Neural cell (in vitro differentiated cells): ENCODE measurements around the gene NEUROG3. TPM values are rescaled to one million over a fixed set of nuclear protein-coding genes. Genes with fewer than 3 reads are reported as not detected.
A peak's percentile ranks its signal among the peaks of the same experiment; 100 is the strongest.

Experiments used
- H2AFZ ChIP-seq: fragments of 200-600, 300-800 bp; sonication (generic), shearing (Covaris generic); 2 replicates; pipeline ENCODE4 v1.6.0; 2014; ENCODE audit warnings: low read depth, mild to moderate bottlenecking, antibody characterized with exemption, low read length, moderate library complexity
- H3F3A ChIP-seq: fragments of 200-600 bp; shearing (Covaris generic); 2 replicates; pipeline ENCODE4 v1.6.1; 2016; ENCODE audit warnings: mild to moderate bottlenecking, moderate library complexity, mixed read lengths, antibody characterized with exemption, low read length; ENCODE audit not compliant: insufficient read depth, poor library complexity, severe bottlenecking
- H3K27ac ChIP-seq: fragments of 200-600, 300-800 bp; sonication (generic), shearing (Covaris generic); 2 replicates; pipeline ENCODE4 v1.5.1; 2014; ENCODE audit warnings: mild to moderate bottlenecking, low read length, moderate library complexity
- H3K27me3 ChIP-seq: fragments of 300-800, 200-600 bp; sonication (generic), shearing (Covaris generic); 2 replicates; pipeline ENCODE4 v1.6.0; 2014; ENCODE audit warnings: mild to moderate bottlenecking, low read depth, low read length, moderate library complexity; ENCODE audit not compliant: insufficient read depth
- H3K36me3 ChIP-seq: fragments of 300-800, 200-600 bp; sonication (generic), shearing (Covaris generic); 2 replicates; pipeline ENCODE4 v1.5.1; 2014; ENCODE audit warnings: mild to moderate bottlenecking, antibody characterized with exemption, low read length, moderate library complexity; ENCODE audit not compliant: insufficient read depth
- H3K4me2 ChIP-seq: fragments of 300-800, 200-600 bp; sonication (generic), shearing (Covaris generic); 2 replicates; pipeline ENCODE4 v1.6.0; 2014; ENCODE audit warnings: mild to moderate bottlenecking, low read length
- H3K4me3 ChIP-seq: fragments of 300-800, 200-600 bp; sonication (generic), shearing (Covaris generic); 2 replicates; pipeline ENCODE4 v1.5.1; 2014; ENCODE audit warnings: mild to moderate bottlenecking, low read length, moderate library complexity
- H3K79me2 ChIP-seq: fragments of 200-600 bp; shearing (Covaris generic); replicated peaks from 2 replicates; pipeline ENCODE4 v1.6.0; 2014; ENCODE audit warnings: mild to moderate bottlenecking, low read length, moderate library complexity; ENCODE audit not compliant: insufficient read depth
- H3K9ac ChIP-seq: fragments of 300-800, 200-600 bp; sonication (generic), shearing (Covaris generic); 2 replicates; pipeline ENCODE4 v1.6.1; 2016; ENCODE audit warnings: mild to moderate bottlenecking, low read length, mixed read lengths
- H3K9me2 ChIP-seq: fragments of 200-600 bp; shearing (Covaris generic); 2 replicates; pipeline ENCODE4 v1.6.1; 2016; ENCODE audit warnings: mild to moderate bottlenecking, low read length, mixed read lengths; ENCODE audit not compliant: insufficient read depth
- H3K9me3 ChIP-seq: fragments of 200-600, 300-800 bp; sonication (generic), shearing (Covaris generic); 2 replicates; pipeline ENCODE4 v1.6.1; 2016; ENCODE audit warnings: mild to moderate bottlenecking, mixed run types, low read length, moderate library complexity, mixed read lengths
- H4K20me1 ChIP-seq: fragments of 200-600 bp; shearing (Covaris generic); 2 replicates; pipeline ENCODE4 v1.6.1; 2016; ENCODE audit warnings: mild to moderate bottlenecking, mixed run types; ENCODE audit not compliant: insufficient read depth
- CTCF ChIP-seq: fragments of 450-650 bp; IDR thresholded peaks from 2 replicates; pipeline ENCODE4 v1.5.1; 2014; ENCODE audit warnings: antibody characterized with exemption, mild to moderate bottlenecking, moderate library complexity; ENCODE audit not compliant: poor library complexity, severe bottlenecking
- EP300 ChIP-seq: fragments of 450-650 bp; conservative IDR thresholded peaks from 2 replicates; pipeline ENCODE4 v1.6.1; 2014; ENCODE audit warnings: antibody characterized with exemption, mild to moderate bottlenecking, moderate library complexity; ENCODE audit not compliant: poor library complexity, severe bottlenecking
- EZH2 ChIP-seq: fragments of 200-600, 300-800 bp; shearing (Covaris generic), sonication (generic); IDR thresholded peaks from 2 replicates; pipeline ENCODE4 v1.6.1; 2014; ENCODE audit warnings: antibody characterized with exemption, low read length, borderline replicate concordance, mild to moderate bottlenecking; ENCODE audit not compliant: insufficient read depth, poor library complexity, severe bottlenecking
- MXI1 ChIP-seq: fragments of 450-650 bp; conservative IDR thresholded peaks from 2 replicates; pipeline ENCODE4 v1.6.1; 2014; ENCODE audit warnings: antibody characterized with exemption, mild to moderate bottlenecking; ENCODE audit not compliant: poor library complexity, severe bottlenecking
- POLR2AphosphoS5 ChIP-seq: IDR thresholded peaks from 2 replicates; pipeline ENCODE4 v1.6.1; 2012
- RAD21 ChIP-seq: fragments of 450-650 bp; conservative IDR thresholded peaks from 2 replicates; pipeline ENCODE4 v1.6.1; 2014; ENCODE audit warnings: antibody characterized with exemption, mild to moderate bottlenecking, moderate library complexity
- REST ChIP-seq: IDR thresholded peaks from 2 replicates; pipeline ENCODE4 v1.6.1; 2012; ENCODE audit warnings: borderline replicate concordance
- SMC3 ChIP-seq: fragments of 450-650 bp; conservative IDR thresholded peaks from 2 replicates; pipeline ENCODE4 v1.6.1; 2014; ENCODE audit warnings: antibody characterized with exemption, mild to moderate bottlenecking, moderate library complexity; ENCODE audit not compliant: poor library complexity
- TAF1 ChIP-seq: IDR thresholded peaks from 2 replicates; pipeline ENCODE4 v1.6.1; 2012; ENCODE audit warnings: low read depth
- polyA plus RNA-seq: library from polyadenylated mRNA; depleted of rRNA; stranded (reverse); fragments of >200 nt; gene quantifications from 2 replicates; pipeline ENCODE4 v1.2.3, GENCODE V29; 2014

The NEUROG3 gene
- polyA plus RNA-seq, 1 donor from 2014 or later, result not detected

GRCh38 chr10:69567920-69568319 is 5.3 kb downstream of the NEUROG3 start:
- Histone ChIP-seq H3K9me2 (no peaks in the 10 kb centered on the region), H3K27ac (no peak overlapping the region), H3K4me2 (no peak overlapping the region), H2AFZ (no peak overlapping the region), H3K27me3 (peaks cover 96% of the 10 kb centered on the region), H3K79me2 (no peaks in the 10 kb centered on the region), H3K36me3 (no peaks in the 10 kb centered on the region), H4K20me1 (no peaks in the 10 kb centered on the region), H3K4me3 (no peak overlapping the region), H3K9me3 (no peaks in the 10 kb centered on the region), H3K9ac (no peak overlapping the region), H3F3A (no peaks in the 10 kb centered on the region)
- TF ChIP-seq REST (peak; percentile 85), TAF1 (no peak)

GRCh38 chr10:69562731-69563254 is 10.4 kb downstream of the NEUROG3 start:
- Histone ChIP-seq H3K9ac (no peak overlapping the region), H2AFZ (no peak overlapping the region), H3K9me2 (no peaks in the 10 kb centered on the region), H3K27me3 (peaks cover 64% of the 10 kb centered on the region), H4K20me1 (no peaks in the 10 kb centered on the region), H3K27ac (no peak overlapping the region), H3K4me2 (no peak overlapping the region), H3K36me3 (no peaks in the 10 kb centered on the region), H3K4me3 (no peak overlapping the region), H3F3A (no peaks in the 10 kb centered on the region), H3K9me3 (no peaks in the 10 kb centered on the region), H3K79me2 (no peaks in the 10 kb centered on the region)
- no peak for TF ChIP-seq CTCF
- no peak for TF ChIP-seq TAF1
- TF ChIP-seq EZH2, result no peak
- TF ChIP-seq RAD21, result no peak
- no peak for TF ChIP-seq MXI1
- TF ChIP-seq REST, result no peak
- TF ChIP-seq POLR2AphosphoS5, result no peak
- no peak for TF ChIP-seq EP300
- no peak for TF ChIP-seq SMC3
